Central memory CD8-positive, alpha-beta T cell (primary cell): Measurements from ENCODE around the gene KAZN.
A peak's percentile ranks its signal among the peaks of the same experiment; 100 is the strongest.

ENCODE experiments used
- ATAC-seq: fragments of 150-1000 bp; cut with Tn5 transposase; replicated peaks from 2 replicates; pipeline ENCODE4 v1.10.0; 2022; ENCODE audit warnings: mild to moderate bottlenecking, moderate FRiP score, moderate number of reproducible peaks; ENCODE audit not compliant: poor library complexity, severe bottlenecking; ENCODE audit errors: extremely low read depth
- DNase-seq, 2 donors: peaks; one replicate each; pipeline ENCODE4 v3.0.0; 2021; ENCODE audit warnings: low spot score in 2 of 2
- H3K27ac Mint-ChIP-seq: one replicate; pipeline ENCODE4 v1.8.0; 2022; ENCODE audit warnings: low read depth, mild to moderate bottlenecking, moderate library complexity, mixed read lengths
- H3K27me3 Mint-ChIP-seq: one replicate; pipeline ENCODE4 v1.8.0; 2022; ENCODE audit warnings: mixed read lengths
- H3K36me3 Mint-ChIP-seq: one replicate; pipeline ENCODE4 v1.8.0; 2022; ENCODE audit warnings: mild to moderate bottlenecking, moderate library complexity, mixed read lengths; ENCODE audit not compliant: insufficient read depth
- H3K4me1 Mint-ChIP-seq: one replicate; pipeline ENCODE4 v1.8.0; 2022; ENCODE audit warnings: mixed read lengths
- H3K4me3 Mint-ChIP-seq: one replicate; pipeline ENCODE4 v1.8.0; 2022; ENCODE audit warnings: mild to moderate bottlenecking, moderate library complexity, mixed read lengths
- H3K9me3 Mint-ChIP-seq: one replicate; pipeline ENCODE4 v1.8.0; 2022; ENCODE audit warnings: mixed read lengths

KAZN gene

DNA sequence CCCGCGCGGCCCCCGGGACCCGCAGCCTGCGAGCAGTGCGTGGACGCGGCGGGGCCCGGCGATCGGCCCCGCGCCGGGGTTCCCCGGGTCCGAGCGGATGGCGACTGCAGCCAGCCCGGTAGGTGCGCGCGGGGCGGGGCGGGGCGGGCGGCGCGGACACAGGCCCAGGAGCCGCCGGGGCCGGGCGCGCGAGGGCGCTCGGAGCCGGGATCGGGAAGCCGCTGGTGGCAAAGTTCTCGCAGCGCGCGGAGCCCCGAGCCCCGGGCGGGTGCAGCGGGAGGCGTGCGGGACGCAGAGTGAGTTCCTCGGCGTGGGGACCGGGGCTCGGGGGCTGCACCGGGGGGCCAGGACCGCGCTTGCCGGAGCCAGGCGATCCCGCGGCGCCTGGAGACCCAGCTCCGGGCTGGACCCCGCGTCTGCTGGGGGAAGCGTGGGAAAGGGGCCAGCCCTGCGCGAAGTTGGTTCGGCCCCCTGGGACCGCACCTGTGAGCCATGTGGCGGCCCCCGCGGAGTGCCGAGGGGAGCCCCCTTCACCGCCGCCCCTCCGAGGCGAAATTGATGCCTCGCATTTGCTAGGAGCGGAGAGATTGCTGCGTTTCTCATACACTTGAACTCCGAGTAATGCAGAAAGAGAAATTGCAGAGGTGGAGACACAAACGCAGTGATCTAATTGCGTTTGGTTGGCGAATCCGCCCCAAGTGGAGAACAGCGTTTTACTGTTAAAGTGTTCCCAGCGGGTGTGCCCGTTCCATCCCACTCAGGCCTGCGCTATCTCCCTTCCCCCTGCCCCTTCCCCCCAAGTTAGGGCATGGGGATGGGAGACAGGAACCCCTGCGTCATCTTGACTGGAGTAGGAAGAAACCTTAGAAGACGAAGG lies 326.2 kb downstream of the KAZN start:
- H3K9me3 Mint-ChIP-seq: no peaks in the 10 kb centered on the region
- H3K27me3 Mint-ChIP-seq: peaks cover 65% of the 10 kb centered on the region
- H3K4me3 Mint-ChIP-seq: peak overlapping the region; percentile 5
- no peaks in the 10 kb centered on the region for H3K36me3 Mint-ChIP-seq
- H3K4me1 Mint-ChIP-seq: peaks cover 5% of the 10 kb centered on the region
- DNase-seq (no peak), ATAC-seq (no peak)
- H3K27ac Mint-ChIP-seq: no peak overlapping the region

DNA sequence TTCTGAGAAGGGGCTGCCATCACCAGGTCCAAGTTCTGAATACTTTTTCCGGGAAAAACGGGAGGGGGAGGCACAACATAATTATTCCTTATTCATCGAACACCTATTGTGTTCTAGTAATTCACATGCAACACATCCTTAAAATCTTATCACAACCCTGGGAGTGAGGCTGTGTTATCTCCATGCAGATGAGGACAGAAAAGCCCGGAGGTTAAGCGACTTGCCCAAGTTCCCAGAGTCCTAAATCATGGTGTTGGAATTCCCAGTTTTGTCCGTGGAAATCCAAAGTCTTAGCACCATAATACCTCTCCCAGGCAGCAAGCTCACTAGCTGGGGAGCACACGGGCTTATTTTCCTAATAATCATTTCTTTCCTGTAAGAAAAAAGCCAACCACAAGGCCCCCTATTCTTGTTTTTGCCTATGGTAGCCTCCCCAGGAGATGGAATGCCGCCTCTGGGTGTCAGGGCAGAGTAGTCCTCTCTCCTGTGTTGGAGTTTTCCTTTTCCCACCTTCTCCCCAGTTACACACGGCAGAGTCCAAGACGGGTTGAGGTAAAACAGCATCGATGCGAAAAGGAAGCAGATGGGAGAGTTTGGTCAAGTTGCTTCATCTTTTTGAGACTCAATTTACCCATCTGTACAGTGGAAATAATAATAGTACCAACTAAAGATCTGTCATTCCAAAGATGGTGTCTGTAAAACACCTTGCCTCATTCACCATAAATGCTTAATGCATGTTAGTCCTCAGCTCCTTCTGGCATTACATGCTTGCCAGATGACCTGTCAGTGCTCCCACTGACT lies 327.1 kb downstream of the KAZN start:
- Mint-ChIP-seq H3K27me3 (peaks cover 63% of the 10 kb centered on the region), H3K4me1 (peaks cover 5% of the 10 kb centered on the region), H3K36me3 (no peaks in the 10 kb centered on the region), H3K27ac (no peak overlapping the region), H3K4me3 (peak overlapping the region; percentile 5), H3K9me3 (no peaks in the 10 kb centered on the region)
- DNase-seq: no peak
- ATAC-seq: no peak

DNA sequence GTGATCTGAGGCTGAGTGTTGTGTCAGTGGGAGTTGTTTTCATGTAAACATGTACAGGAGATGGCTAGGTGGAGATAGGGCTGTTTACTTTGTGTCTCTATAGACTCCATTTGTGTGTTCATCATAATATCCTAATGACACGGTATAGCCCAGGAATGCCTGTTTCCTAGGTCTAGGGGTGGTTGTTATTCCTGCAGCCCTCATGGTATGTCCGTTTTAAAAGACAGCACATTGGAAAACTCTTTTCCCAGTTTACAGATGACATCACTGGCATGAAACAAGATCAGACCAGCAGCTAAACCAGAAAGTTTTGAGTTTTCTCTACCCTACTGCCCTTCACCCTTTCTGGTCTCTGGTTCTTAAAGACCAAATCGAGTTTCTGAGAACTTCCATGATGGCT lies 327.7 kb downstream of the KAZN start:
- Mint-ChIP-seq H3K9me3 (no peaks in the 10 kb centered on the region), H3K27me3 (peaks cover 57% of the 10 kb centered on the region), H3K36me3 (no peaks in the 10 kb centered on the region), H3K27ac (no peak overlapping the region), H3K4me3 (peak overlapping the region; percentile 5), H3K4me1 (peaks cover 5% of the 10 kb centered on the region)
- ATAC-seq: no peak
- no peak for DNase-seq

DNA sequence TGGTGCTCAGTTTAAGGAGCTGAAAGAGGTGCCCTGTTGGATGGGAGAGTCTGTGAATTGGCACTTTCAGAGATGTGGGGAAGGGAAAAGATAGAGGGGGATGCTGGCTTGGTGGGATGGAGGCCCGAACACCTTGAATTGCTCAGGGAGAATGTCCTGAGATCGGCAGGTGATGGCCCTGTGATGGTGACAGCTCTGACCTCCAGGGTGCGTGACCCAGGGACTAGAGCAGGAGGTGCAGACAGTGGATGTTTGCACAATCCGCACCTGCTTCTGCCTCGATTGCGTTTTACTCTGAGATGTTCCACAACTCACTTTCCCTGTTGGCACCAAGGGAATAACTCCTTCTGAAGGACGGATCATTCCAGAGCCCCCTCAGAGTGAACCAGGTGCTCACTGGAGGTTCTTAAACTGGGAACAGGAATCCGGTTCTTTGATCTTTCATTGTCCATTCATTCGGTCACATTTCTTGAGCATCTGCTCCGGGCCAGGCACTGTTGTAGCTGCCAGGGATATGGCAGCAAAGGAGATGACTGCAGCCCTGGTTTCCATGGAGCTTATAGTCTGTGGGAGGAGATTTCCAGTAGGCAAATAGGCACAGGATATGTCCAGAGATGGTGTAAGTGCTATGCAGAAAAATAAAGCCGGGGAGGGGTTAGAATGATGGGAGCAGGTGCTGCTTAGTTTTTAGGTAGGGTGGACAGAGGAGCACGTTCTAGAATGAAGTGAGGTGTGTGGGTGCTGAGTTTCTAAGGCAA lies 328.5 kb downstream of the KAZN start:
- H3K4me3 Mint-ChIP-seq: no peak overlapping the region
- DNase-seq: no peak
- peaks cover 5% of the 10 kb centered on the region for H3K4me1 Mint-ChIP-seq
- peaks cover 57% of the 10 kb centered on the region for H3K27me3 Mint-ChIP-seq
- H3K9me3 Mint-ChIP-seq: no peaks in the 10 kb centered on the region
- H3K36me3 Mint-ChIP-seq: no peaks in the 10 kb centered on the region
- no peak for ATAC-seq
- H3K27ac Mint-ChIP-seq: no peak overlapping the region

DNA sequence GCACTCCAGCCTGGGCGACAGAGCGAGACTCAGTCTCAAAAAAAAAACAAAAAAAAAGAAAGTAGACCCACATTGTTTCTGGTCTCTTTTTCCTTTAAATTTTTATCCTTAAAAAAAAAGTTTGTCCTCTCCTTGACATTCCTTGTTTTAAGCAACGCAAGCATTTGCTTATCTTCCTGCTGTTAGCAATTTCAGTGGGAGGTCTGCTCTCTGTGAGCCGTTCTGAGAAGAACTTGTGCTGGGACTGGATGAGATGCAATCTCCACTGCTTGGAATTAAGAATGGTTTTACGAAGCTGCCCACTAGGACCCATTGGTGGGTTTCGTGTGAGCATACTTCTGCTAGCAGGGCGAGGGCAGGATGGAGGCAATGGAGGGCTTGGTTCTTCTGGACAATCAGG lies 329.9 kb downstream of the KAZN start:
- Mint-ChIP-seq H3K4me1 (peaks cover 5% of the 10 kb centered on the region), H3K4me3 (no peak overlapping the region), H3K9me3 (no peaks in the 10 kb centered on the region), H3K36me3 (no peaks in the 10 kb centered on the region), H3K27me3 (peaks cover 51% of the 10 kb centered on the region), H3K27ac (no peak overlapping the region)
- DNase-seq: no peak
- ATAC-seq: no peak

DNA sequence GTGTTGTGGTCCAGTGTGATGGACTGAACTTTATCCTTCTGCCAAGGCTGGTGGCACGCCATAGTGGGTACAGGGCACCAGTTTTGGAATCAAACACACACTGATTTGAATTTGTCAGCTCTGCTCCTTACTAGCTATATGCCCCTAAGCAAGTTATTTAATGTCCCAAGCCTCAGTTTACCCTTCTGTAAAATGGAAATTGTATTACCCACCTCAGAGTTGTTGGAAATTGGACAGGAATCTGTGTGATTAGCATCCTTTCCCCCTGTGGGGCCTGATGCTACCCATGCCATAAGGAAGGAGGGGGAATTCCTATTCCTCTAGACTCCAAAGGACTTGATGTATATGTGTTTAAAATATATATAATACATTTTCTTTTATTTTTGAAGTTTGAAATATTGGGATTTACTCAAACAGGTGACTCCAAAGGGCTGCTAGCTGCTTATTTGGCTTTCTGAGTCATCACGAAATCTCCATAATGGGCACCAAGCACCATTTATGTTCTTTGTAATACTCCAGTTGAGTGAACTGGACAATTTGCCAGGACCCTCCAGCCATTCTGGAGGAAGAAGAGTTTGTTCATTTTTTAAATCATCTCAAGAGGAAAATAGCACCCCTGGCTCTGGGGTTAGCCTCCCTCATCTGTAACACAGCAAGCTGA lies 330.5 kb downstream of the KAZN start:
- no peaks in the 10 kb centered on the region for H3K9me3 Mint-ChIP-seq
- H3K27ac Mint-ChIP-seq: no peak overlapping the region
- peaks cover 46% of the 10 kb centered on the region for H3K27me3 Mint-ChIP-seq
- no peak overlapping the region for H3K4me3 Mint-ChIP-seq
- DNase-seq: no peak
- peaks cover 5% of the 10 kb centered on the region for H3K4me1 Mint-ChIP-seq
- no peak for ATAC-seq
- no peaks in the 10 kb centered on the region for H3K36me3 Mint-ChIP-seq

DNA sequence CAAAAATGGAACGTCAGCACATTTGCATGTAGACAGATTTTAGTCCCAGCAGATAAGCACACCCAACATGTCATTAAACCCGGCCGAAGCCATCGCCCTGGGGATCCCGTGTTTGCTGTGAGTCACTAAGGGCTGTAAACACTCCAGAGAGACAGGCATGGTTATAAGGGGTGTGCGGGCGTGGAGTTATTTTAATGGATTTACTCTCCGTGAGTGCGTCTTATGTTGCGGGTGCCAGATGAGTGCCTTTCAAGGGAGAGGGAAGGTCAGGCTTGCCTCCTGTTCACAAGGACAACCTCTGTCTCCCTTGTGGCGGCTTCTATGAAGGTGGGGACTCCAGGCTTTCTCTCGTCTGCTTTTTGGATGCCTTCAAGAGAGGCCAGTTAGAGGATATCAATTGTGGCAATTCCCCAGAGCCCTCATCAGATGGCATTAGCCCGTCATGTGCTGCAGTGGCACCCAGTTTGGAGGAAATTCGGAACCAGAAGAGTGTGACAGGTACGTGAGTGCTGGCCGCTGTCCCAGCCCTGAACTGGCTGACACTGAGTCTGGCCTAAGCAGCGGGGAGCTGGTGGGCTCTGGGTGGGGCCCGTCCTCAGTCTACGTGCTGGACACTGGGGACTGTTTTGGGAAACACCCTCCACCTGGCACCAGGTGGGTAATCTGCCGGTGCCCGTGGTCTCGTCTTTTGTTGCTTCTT lies 331.2 kb downstream of the KAZN start:
- Mint-ChIP-seq H3K9me3 (no peaks in the 10 kb centered on the region), H3K27ac (no peak overlapping the region), H3K4me1 (peaks cover 5% of the 10 kb centered on the region), H3K27me3 (peaks cover 45% of the 10 kb centered on the region), H3K36me3 (no peaks in the 10 kb centered on the region), H3K4me3 (no peak overlapping the region)
- no peak for DNase-seq
- no peak for ATAC-seq

DNA sequence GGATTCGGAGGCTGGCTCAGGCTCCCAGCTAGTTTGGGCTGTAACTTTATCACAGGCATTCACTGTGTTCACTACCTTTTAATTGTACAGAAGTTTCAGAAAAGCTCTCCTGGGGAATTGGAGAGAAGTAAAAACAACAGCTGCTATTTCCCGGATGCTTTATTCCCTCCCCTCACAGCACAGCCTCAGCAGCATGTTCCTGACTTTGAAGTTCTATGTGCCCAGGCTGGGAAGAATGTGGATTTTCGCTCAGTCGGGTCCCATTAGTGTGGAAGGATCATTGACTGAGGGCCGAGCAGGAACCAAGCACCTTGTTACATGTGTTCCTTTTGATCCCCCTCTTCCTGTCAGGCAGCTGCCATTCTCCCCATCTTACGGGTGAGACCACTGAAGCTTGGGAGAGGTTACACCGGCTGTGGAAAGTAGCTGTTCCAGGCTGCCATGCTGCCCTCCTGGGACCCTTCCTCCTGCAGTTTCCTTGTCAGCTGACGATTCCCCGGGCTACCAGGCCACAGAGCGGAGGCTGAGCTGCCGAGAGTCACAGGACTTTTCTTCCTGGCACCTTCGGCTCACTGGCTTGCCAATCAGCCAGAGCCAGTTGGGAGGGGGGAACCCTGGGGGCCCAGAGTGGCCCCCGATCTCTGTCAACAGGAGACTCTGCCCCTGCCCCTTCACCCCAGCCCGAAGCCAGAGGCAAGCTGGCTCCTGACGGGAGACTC lies 331.9 kb downstream of the KAZN start:
- no peaks in the 10 kb centered on the region for H3K9me3 Mint-ChIP-seq
- H3K4me1 Mint-ChIP-seq: no peaks in the 10 kb centered on the region
- no peak overlapping the region for H3K4me3 Mint-ChIP-seq
- ATAC-seq (no peak), DNase-seq (no peak)
- H3K27me3 Mint-ChIP-seq: peaks cover 38% of the 10 kb centered on the region
- H3K36me3 Mint-ChIP-seq: peaks cover 2% of the 10 kb centered on the region
- H3K27ac Mint-ChIP-seq: no peak overlapping the region

DNA sequence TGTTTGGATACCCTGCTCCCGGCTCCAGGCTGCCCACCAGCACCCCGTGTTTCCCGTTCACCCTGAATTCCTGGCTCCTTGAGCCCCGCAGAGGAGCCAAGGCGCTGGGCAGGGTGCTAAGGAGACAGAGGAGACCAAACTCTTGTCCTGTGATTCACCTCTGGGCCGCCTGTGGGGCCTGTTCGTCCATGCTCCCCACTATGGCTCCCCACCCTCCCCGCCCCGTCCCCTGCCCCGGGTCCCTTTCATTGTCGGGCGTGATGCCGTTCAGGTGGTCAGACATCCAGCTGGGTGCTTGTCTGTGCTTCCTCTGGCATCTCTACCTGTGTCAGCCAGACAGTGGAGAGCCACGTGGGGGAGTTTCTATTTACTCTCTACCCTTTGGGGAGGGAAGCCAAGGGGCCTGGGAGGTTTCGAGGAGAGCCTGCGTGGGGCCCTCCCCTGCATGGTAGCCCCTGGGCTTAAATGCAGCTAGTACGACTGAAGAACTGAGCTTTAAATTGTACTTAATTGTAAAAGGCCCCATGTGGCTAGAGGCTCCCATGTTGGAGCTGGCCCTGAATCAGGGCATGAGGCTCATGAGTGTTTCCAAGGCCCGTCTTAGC lies 333.7 kb downstream of the KAZN start:
- H3K4me3 Mint-ChIP-seq: no peak overlapping the region

DNA sequence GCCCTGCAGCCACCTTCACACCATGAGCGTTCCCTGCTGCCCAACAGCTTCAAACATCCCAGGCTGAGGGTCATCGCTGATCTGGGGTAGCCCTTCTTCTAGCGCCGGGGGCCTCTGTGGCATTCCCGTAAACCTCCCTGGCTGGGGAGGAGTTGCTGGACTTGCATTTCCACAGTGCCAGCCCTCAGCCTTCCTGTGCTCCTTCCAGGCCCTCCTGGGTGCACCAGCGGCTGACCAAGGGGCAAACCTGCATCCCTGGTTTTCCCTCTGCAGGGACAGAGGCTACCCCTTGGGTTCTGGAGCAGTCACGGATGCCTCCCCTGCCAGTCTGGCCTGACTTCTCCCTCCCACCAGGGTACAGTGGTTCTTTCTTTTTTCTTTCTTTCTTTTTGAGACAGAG lies 336.4 kb downstream of the KAZN start:
- Mint-ChIP-seq H3K27ac (no peak overlapping the region), H3K4me1 (no peaks in the 10 kb centered on the region), H3K36me3 (peaks cover 2% of the 10 kb centered on the region), H3K9me3 (no peaks in the 10 kb centered on the region), H3K4me3 (no peak overlapping the region), H3K27me3 (peaks cover 22% of the 10 kb centered on the region)
- ATAC-seq (no peak), DNase-seq (no peak)

More for the DNA sequence above, 333.7 kb downstream of the KAZN start:
- H3K36me3 Mint-ChIP-seq: peaks cover 2% of the 10 kb centered on the region
- no peak for ATAC-seq
- DNase-seq: no peak
- no peak overlapping the region for H3K27ac Mint-ChIP-seq
- H3K27me3 Mint-ChIP-seq: peaks cover 29% of the 10 kb centered on the region
- no peaks in the 10 kb centered on the region for H3K4me1 Mint-ChIP-seq
- H3K9me3 Mint-ChIP-seq: no peaks in the 10 kb centered on the region

DNA sequence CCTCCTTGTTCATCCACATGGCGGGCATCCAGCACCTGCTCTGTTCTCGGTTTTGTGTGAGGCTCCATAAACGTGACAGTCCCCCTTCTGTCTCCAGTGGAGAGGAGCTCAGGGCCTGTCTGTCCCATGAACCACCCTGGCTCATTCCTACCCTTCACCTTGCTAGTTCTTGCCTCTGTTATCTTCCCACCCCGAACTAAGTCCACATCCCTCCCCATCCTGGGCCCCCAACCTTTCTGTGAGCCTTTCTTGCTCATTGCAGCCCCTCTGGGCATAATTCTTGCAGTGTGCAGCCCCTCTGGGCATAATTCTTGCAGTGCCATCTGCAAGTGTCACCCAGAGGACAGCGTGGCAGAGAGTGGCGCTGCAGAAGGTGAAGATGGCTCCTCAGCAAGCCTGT lies 338.3 kb downstream of the KAZN start:
- H3K27ac Mint-ChIP-seq: no peak overlapping the region
- no peaks in the 10 kb centered on the region for H3K9me3 Mint-ChIP-seq
- H3K4me1 Mint-ChIP-seq: no peaks in the 10 kb centered on the region
- H3K36me3 Mint-ChIP-seq: peaks cover 2% of the 10 kb centered on the region
- DNase-seq: no peak
- ATAC-seq: no peak
- peaks cover 30% of the 10 kb centered on the region for H3K27me3 Mint-ChIP-seq
- H3K4me3 Mint-ChIP-seq: no peak overlapping the region
